T-helper 17 cell (primary cell): ENCODE data around the gene C3orf38. TPM values are rescaled to one million over a fixed set of nuclear protein-coding genes. Genes with fewer than 3 reads are reported as not detected.
"Not testable (repeated sequence)": the region's sequence is repeated elsewhere in the genome, so short reads cannot be mapped to it uniquely, and the experiment has no call there.

Experiments used
- ATAC-seq: fragments of 150-1000 bp; cut with Tn5 transposase; 2 replicates; pipeline ENCODE4 v1.10.0; 2021; ENCODE audit warnings: mild to moderate bottlenecking, moderate library complexity
- DNase-seq, 3 donors: peaks; one replicate each; pipeline versions ENCODE4 v3.0.0 to v3.0.0-alpha.2; 2020 to 2021
- H3K9me3 ChIP-seq: one replicate; pipeline ENCODE4 v1.7.0; 2013; ENCODE audit warnings: low read length, mild to moderate bottlenecking; ENCODE audit not compliant: control insufficient read depth, poor library complexity, severe bottlenecking
- H3K27ac Mint-ChIP-seq: one replicate; pipeline ENCODE4 v1.8.0; 2022; ENCODE audit warnings: mild to moderate bottlenecking, moderate library complexity, mixed read lengths
- H3K27me3 Mint-ChIP-seq: one replicate; pipeline ENCODE4 v1.8.0; 2022; ENCODE audit warnings: mixed read lengths
- H3K36me3 Mint-ChIP-seq: one replicate; pipeline ENCODE4 v1.8.0; 2022; ENCODE audit warnings: low read depth, mixed read lengths
- H3K4me1 Mint-ChIP-seq: one replicate; pipeline ENCODE4 v1.8.0; 2022; ENCODE audit warnings: mild to moderate bottlenecking, mixed read lengths
- H3K4me3 Mint-ChIP-seq: one replicate; pipeline ENCODE4 v1.8.0; 2022; ENCODE audit warnings: mild to moderate bottlenecking, moderate library complexity, mixed read lengths
- total RNA-seq, 4 donors: library from RNA in 2 of 4; stranded (reverse) in 2 of 4; gene quantifications; one replicate each; pipeline ENCODE4 v1.2.3 and lab custom pipeline; 2022 to 2026

Gene C3orf38
- total RNA-seq, 2 donors from 2014 or later: 27.8 to 44.2 TPM

GRCh38 chr3:88182165-88182918, 32.6 kb downstream of the C3orf38 start:
- not testable (repeated sequence) for H3K36me3 Mint-ChIP-seq, H3K4me3 Mint-ChIP-seq, H3K9me3 ChIP-seq, H3K27me3 Mint-ChIP-seq, H3K4me1 Mint-ChIP-seq, H3K27ac Mint-ChIP-seq, DNase-seq, ATAC-seq

DNA sequence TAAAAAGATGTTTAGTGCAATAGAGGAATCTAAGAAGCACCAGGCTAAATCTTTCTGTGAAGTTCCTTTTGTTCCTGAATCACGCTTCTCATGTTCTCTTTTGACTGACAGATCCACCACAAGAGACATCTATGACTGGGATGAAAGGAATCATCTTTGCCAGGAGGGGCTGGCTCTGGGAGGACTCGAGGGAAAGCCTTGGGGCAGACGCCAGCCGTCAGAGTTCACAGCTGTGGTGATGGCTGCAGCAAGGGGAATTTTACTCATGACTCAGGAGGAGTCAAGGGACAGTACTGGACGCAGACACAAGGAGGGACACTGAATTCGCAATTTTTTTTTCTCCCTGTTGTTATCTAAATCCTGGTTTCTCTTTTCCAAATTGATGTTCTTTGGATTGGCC, 38.7 kb downstream of the C3orf38 start:
- no peaks in the 10 kb centered on the region for H3K9me3 ChIP-seq
- H3K27ac Mint-ChIP-seq: no peak overlapping the region
- DNase-seq (no peak), ATAC-seq (no peak)
- no peaks in the 10 kb centered on the region for H3K36me3 Mint-ChIP-seq
- no peaks in the 10 kb centered on the region for H3K4me1 Mint-ChIP-seq
- no peak overlapping the region for H3K4me3 Mint-ChIP-seq
- no peaks in the 10 kb centered on the region for H3K27me3 Mint-ChIP-seq

GRCh38 chr3:88189361-88189810, 39.6 kb downstream of the C3orf38 start:
- Mint-ChIP-seq H3K36me3 (no peaks in the 10 kb centered on the region), H3K27ac (no peak overlapping the region), H3K4me3 (no peak overlapping the region), H3K4me1 (no peaks in the 10 kb centered on the region), H3K27me3 (no peaks in the 10 kb centered on the region)
- ATAC-seq (no peak), DNase-seq (no peak)
- no peaks in the 10 kb centered on the region for H3K9me3 ChIP-seq

GRCh38 chr3:88191872-88192409, 42.2 kb downstream of the C3orf38 start:
- Mint-ChIP-seq H3K36me3 (no peaks in the 10 kb centered on the region), H3K4me1 (no peaks in the 10 kb centered on the region), H3K4me3 (no peak overlapping the region), H3K27ac (no peak overlapping the region), H3K27me3 (no peaks in the 10 kb centered on the region)
- no peaks in the 10 kb centered on the region for H3K9me3 ChIP-seq
- no peak for ATAC-seq
- DNase-seq: no peak

DNA sequence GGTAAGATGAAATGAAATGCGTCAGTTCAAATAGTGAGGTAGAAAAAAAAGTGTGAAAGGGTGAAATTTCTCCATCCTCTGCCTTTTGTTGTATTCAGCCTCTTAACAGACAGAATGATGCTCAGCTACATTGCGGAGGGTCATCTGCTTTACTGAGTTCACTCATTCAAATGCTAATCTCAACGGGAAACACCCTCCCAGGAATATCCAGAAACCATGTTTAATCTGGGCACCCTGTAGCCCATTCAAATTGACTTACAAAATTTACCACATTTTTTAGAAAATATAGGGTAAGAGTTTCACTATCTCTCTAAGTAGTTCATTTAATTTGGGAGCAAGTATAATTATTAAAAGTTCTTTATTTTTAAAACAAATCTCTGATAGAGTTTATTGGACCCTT, 42.9 kb downstream of the C3orf38 start:
- ATAC-seq (no peak), DNase-seq (no peak)
- H3K27ac Mint-ChIP-seq: no peak overlapping the region
- no peak overlapping the region for H3K4me3 Mint-ChIP-seq
- H3K4me1 Mint-ChIP-seq: no peaks in the 10 kb centered on the region
- no peaks in the 10 kb centered on the region for H3K36me3 Mint-ChIP-seq
- no peaks in the 10 kb centered on the region for H3K27me3 Mint-ChIP-seq
- H3K9me3 ChIP-seq: no peaks in the 10 kb centered on the region

GRCh38 chr3:88195951-88196434, 46.2 kb downstream of the C3orf38 start:
- DNase-seq: no peak
- Mint-ChIP-seq H3K36me3 (no peaks in the 10 kb centered on the region), H3K4me3 (no peak overlapping the region), H3K4me1 (no peaks in the 10 kb centered on the region), H3K27ac (no peak overlapping the region), H3K27me3 (no peaks in the 10 kb centered on the region)
- no peaks in the 10 kb centered on the region for H3K9me3 ChIP-seq
- ATAC-seq: no peak

DNA sequence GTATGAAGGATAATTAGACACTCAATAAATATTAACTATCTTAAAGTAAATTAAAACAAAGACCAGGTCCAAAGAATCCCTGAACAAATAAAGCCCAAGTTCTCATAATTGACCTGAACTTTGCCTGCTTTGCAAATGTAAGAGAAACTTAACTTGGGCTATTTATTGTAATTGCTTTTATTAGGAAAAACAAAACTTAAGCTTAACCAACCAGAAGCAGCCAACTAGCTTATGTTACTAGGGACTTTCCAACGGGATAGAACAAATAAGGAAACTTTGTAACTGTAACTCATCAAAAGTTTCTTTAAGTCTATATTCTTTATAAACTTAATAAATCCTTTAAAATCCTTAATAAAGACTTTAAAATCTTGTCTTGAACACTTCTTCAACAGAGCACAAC, 48.4 kb downstream of the C3orf38 start:
- Mint-ChIP-seq H3K27me3 (no peaks in the 10 kb centered on the region), H3K36me3 (no peaks in the 10 kb centered on the region), H3K4me1 (no peaks in the 10 kb centered on the region), H3K4me3 (no peak overlapping the region), H3K27ac (no peak overlapping the region)
- ATAC-seq (no peak), DNase-seq (no peak)
- no peaks in the 10 kb centered on the region for H3K9me3 ChIP-seq

- no peak overlapping the region for H3K27ac Mint-ChIP-seq
- ATAC-seq (peak; percentile 71), DNase-seq (peak; percentile 11 to 29 (median 11))
- H3K4me3 Mint-ChIP-seq: no peak overlapping the region
- no peaks in the 10 kb centered on the region for H3K27me3 Mint-ChIP-seq
- H3K4me1 Mint-ChIP-seq: peaks cover 4% of the 10 kb centered on the region
- no peaks in the 10 kb centered on the region for H3K36me3 Mint-ChIP-seq
- H3K9me3 ChIP-seq: no peaks in the 10 kb centered on the region
Observed at GRCh38 chr3:88203642-88204055, 53.9 kb downstream of the C3orf38 start.

Other genes with a start within 250 kb of the C3orf38 start
- 10 to 100 TPM; 73.8 to 95.8 TPM for gene CGGBP1, start 91.0 kb upstream of the C3orf38 start, total RNA-seq
- 10 to 100 TPM; 12.6 to 16.1 TPM for gene ZNF654, start 90.7 kb upstream of the C3orf38 start, total RNA-seq